DMS53 (cell line): ENCODE results near the gene CD19.
A peak's percentile ranks its signal among the peaks of the same experiment; 100 is the strongest.
"Not testable (repeated sequence)": the region's sequence is repeated elsewhere in the genome, so short reads cannot be mapped to it uniquely, and the experiment has no call there.

ENCODE experiments used
- DNase-seq: peaks from one replicate; lab custom pipeline; 2025; lab: John Stamatoyannopoulos, UW

The CD19 gene

DNA sequence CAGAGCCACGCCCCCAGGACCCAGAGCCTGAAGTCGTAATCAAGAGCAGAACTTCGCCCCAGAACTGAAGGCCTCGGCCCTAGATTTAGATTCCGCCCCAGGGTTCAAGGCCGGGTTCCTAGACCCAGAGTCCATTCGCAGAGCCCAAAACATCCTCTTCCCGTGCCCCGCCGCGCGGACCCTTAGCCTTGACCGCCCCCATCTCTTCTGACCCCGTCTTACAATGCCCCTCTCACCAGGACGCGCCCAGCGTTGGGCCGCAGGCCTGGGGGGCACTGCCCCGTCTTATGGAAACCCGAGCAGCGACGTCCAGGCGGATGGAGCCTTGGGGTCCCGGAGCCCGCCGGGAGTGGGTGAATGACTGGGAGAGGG is 5.0 kb downstream of the CD19 start:
- no peak for DNase-seq

- DNase-seq: no peak
These were observed 5.6 kb downstream of the CD19 start for GRCh38 chr16:28937222-28937876.

DNA sequence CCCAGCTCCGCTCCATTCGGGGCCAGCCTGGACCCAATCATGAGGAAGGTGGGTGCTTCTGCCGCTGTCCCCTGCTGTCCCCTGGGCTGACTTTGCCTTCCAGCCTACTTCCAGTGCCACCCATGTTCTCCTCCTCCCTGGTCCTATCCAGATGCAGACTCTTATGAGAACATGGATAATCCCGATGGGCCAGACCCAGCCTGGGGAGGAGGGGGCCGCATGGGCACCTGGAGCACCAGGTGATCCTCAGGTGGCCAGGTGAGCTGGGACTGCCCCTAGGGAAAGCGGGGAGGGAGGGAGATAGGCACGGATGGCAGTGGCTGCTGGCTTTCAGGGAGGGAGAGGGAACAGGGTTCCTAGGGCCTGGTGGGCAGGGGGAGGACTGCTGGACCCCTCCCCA is 7.0 kb downstream of the CD19 start:
- no peak for DNase-seq

- DNase-seq: not testable (repeated sequence)
These were observed 8.1 kb downstream of the CD19 start for GRCh38 chr16:28939825-28940224.

- no peak for DNase-seq
These were observed 11.5 kb downstream of the CD19 start for GRCh38 chr16:28943281-28943680.

- no peak for DNase-seq
These were observed 14.9 kb downstream of the CD19 start for GRCh38 chr16:28946681-28947080.

GRCh38 chr16:28950648-28951409 is 19.1 kb downstream of the CD19 start, which contains the start of gene NFATC2IP:
TSS of gene NFATC2IP (plus strand) at chr16:28950937. CDS start at chr16:28951012, 75 bp downstream.
- DNase-seq: peak; percentile 99

DNA sequence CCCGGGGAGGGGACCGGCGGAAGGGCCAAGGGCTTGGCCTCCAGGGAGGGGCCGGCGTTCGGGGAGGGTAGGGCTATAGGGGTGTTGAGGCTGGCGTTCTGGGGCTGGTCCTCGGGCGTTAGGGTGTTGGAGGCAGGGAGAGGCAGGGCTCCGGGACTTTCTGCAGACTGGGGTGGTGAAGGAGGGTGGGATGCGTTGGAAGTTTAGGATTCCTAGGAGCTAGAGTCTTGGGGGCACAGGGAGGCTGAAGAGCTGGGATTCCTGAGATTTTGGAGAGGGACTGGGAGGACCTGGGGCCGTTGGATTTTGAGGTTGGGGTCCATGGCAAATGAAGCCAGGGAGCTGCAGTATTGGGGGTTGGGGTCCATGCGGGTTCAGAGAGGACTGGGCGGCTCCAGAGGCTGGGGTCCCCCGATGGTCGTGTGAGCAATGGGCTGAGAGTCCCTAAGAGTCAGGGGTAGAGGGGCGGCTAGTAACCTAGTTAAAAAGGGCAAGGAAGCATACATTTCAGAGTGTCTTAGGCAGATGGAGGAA is 19.7 kb downstream of the CD19 start:
- DNase-seq: no peak

- no peak for DNase-seq
These were observed 26.4 kb downstream of the CD19 start for GRCh38 chr16:28958216-28958615.

- DNase-seq: no peak
These were observed 27.1 kb downstream of the CD19 start for GRCh38 chr16:28958836-28959235.

DNA sequence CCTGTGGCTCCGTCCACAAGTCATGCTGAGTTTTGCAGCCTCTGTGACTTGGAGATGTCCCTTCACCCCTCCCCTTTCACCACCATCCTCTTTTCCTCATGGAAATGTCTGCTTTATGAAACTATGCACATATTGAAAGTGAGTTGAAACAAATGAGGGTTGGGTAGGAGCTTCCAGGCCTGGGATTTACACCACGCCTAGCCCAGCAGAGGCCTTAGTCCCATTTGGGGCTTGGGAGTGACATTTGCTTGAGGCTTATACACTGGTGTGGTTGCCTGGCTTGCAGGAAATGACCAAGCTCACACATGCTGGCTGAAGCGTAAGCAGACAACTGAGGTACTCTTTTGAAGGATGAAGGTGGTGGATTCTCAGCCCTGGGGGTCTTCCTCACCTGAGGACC is 32.3 kb downstream of the CD19 start:
- no peak for DNase-seq

- DNase-seq: no peak
These were observed 32.7 kb downstream of the CD19 start for GRCh38 chr16:28964496-28964895.

- DNase-seq: no peak
These were observed 35.4 kb downstream of the CD19 start for GRCh38 chr16:28967156-28967555.

DNA sequence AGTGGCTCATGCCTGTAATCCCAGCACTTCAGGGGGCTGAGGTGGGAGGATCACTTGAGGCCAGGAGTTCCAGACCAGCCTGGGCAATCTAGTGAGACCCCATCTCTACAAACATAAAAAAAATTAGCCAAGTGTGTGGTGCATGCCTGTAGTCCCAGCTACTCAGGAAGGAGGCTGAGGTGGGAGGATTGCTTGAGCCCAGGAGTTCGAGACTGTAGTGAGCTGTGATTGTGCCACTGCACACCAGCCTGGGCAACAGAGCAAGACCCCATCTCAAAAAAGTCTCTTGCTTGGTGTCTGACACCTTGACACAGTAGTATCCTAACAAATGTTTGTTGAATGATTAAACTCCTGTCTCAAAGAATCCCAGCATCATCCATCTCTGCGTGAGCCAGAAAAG is 37.9 kb downstream of the CD19 start:
- DNase-seq: not testable (repeated sequence)

DNA sequence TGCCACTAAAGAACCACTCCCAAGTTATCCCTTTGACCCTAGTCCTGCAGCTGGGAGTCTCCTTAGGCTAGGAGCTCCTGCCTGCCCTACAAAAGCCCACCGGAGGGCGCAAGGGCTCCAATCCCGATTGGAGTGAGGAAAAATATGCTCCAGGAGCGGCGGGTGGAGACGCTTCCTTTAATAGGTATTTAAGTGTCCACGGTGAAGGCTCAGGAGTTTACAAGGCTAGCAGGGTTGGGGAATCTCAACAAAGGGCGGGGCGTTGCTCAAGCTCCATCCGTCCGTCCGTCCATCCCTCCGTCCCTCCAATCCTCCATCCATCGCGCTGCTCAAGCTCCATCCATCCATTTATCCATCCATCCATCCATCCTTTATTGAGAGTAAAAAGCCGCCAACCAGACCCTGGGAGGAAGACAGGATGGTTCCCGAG is 42.3 kb downstream of the CD19 start:
- peak; percentile 78 for DNase-seq

GRCh38 chr16:28974437-28975157 is 42.8 kb downstream of the CD19 start, which contains the start of gene SPNS1:
TSS of gene SPNS1 (plus strand) at chr16:28974778. CDS start at chr16:28975152, 374 bp downstream.
- peak; percentile 96 for DNase-seq

DNA sequence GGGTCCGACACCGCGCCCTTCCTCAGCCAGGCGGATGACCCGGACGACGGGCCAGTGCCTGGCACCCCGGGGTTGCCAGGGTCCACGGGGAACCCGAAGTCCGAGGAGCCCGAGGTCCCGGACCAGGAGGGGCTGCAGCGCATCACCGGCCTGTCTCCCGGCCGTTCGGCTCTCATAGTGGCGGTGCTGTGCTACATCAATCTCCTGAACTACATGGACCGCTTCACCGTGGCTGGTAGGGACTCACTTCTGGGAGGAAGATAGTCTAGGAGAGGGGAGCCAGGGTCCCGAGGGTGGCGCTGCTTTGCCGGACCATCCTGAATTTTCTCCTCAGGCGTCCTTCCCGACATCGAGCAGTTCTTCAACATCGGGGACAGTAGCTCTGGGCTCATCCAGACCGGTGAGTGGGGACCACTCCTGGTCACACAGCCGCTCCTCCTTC is 43.4 kb downstream of the CD19 start:
- peak; percentile 12 for DNase-seq

DNA sequence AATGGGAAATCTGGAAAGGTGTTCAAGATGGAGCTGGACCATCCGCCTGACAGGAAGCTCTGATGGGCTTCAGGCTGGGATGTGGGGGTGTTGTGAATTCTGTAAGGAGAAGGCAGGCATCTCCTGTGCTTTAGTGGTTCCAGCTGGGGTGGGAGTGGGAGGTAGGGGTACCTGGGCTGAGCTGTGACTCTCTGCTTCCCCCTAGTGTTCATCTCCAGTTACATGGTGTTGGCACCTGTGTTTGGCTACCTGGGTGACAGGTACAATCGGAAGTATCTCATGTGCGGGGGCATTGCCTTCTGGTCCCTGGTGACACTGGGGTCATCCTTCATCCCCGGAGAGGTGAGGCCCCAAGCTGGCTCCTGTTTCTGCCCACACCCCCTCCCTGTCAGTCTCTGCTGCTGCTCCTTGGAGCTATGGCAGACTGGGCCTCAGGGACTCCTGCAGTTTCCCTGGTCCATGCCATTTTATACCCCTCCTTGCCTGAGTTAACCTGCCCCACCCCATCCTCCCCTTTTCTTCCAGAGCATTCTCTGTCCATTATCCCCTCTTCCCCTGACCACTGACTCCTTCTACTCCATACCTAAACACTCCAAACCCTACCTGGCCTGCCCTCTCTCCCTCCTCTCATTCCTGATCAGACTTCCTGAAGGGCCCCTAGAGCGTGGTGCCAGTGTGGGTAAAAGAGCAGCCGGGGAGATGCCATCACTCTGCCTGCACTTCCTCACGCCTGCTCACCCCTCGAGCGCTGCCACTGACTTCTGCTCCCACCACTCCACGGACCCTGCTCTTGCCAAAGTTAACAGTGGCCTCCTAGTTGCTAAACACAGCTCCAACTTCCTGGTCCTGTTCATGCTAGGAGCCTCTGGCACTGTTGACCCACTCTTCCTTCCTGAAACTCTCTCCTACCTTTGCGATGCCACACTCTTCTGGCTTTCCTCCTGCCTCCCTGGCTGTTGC is 46.2 kb downstream of the CD19 start:
- peak; percentile 50 for DNase-seq

- DNase-seq: not testable (repeated sequence)
These were observed 48.6 kb downstream of the CD19 start for GRCh38 chr16:28980330-28980729.

DNA sequence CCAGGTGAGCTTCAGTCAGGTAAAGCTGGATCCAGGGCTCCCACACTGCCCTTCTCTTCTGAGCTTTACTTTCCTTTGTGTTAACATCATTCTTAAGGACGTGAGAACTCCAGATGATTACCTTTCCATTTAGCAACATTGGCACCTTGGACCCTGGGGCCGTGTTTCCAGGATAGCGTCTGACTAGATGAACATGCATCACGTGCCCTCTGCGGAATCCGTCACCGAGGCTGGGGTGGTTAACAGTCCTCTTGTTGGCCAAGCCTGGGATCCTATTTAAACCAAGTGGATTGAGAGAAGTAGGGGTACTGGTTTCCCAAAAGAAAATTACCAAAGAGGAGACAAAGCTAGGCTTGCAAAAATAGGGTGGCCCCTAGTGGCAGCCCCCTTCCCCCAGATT is 49.2 kb downstream of the CD19 start:
- no peak for DNase-seq

GRCh38 chr16:28981517-28981916 is 49.7 kb downstream of the CD19 start:
- DNase-seq: peak; percentile 11
